ENCODE data around the gene COL26A1. TPM values are rescaled to one million over a fixed set of nuclear protein-coding genes. Genes with fewer than 3 reads are reported as not detected.

The COL26A1 gene
- total RNA-seq, 2 experiments from 2014 or later, result not detected

DNA sequence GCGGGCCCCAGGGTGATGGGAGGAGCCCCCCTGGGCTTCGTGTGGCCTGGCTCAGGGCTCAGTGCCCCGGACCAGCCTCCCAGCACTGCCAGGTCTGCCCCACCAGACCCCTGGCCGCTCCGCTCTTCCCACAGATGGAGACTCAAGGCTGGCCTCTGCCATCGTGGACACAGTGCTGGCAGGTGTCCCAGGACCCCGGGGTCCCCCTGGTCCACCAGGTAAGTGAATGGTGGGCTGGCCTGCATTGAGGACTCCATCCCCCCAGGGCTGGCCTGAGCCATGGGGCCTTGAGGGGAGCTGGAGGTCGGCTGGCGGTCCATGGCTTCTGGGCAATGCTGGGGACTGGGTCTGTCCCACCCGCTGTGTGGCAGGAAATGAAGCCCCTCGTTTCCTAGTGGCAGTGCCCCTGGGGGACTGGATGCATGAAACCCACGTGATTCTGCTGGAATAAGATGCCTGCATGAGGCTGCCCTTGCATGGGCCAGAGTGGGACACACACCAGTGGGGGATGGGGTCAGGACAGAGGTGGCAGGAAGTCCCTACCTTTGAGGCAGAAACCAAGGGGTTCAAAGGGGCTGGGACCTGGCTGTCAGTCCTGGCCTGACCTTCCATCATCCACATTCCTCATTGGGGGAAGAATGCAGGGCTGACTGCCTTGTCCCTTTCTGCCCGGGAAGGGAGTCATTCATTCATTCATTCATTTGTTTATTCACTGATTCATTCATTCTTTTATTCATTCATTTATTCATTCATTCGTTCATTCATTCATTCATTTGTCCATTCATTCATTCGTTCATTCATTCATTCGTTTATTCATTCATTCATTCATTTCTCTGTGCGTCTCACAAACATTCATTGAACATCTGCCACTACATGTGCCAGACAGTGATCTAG, 184.6 kb downstream of the COL26A1 start:
- H3K27me3 Mint-ChIP-seq, result peaks cover 4% of the 10 kb centered on the region
- H3K36me3 Mint-ChIP-seq, result no peaks in the 10 kb centered on the region
- H3K27ac Mint-ChIP-seq, result no peak overlapping the region
- DNase-seq (peak; percentile 12), ATAC-seq (ENCODE audit: low read depth) (no peak)
- H3K9me3 Mint-ChIP-seq, result no peaks in the 10 kb centered on the region
- POLR2A ChIA-PET, result no interaction called here
- no peak overlapping the region for H3K4me3 Mint-ChIP-seq
- H3K4me1 Mint-ChIP-seq, result no peaks in the 10 kb centered on the region

DNA sequence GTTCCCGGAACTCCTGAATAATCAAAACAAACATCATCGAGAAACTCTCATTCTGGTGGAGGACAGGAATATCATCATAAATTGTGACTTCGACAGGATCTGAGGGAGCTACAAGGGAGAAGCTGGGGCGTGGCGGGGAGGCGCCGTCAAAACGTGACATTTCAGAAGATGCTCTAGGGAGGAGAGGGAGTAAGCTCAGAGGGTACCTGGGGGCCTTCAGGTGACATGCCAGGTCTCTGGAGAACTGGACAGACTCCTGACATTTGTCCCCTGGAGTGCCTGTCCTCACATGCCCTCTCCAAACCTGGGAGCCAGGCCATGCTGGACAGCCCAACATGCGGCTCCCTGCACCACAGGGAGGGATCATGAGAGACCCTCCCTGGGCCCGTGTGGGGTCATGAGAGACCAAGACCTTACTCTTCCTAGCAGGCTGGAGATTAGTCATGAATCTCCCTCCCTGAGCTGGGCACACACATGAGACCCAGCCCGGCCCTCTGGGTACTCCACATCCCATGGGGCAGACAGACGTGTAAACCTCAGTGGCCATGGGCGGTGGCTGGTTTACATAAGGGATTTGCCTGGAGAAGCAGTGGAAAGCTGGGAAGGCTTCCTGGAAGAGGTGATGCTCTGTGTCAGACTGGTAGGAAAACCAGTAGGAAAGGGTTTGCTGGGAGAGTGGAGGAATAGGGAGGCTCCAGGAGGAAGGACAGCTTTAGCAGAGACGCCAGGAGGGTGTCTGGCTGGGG, 185.4 kb downstream of the COL26A1 start:
- no peaks in the 10 kb centered on the region for H3K9me3 Mint-ChIP-seq
- H3K4me1 Mint-ChIP-seq, result no peaks in the 10 kb centered on the region
- POLR2A ChIA-PET, result no interaction called here
- no peak overlapping the region for H3K4me3 Mint-ChIP-seq
- DNase-seq (no peak), ATAC-seq (ENCODE audit: low read depth) (no peak)
- no peak overlapping the region for H3K27ac Mint-ChIP-seq
- no peaks in the 10 kb centered on the region for H3K36me3 Mint-ChIP-seq
- peaks cover 4% of the 10 kb centered on the region for H3K27me3 Mint-ChIP-seq

DNA sequence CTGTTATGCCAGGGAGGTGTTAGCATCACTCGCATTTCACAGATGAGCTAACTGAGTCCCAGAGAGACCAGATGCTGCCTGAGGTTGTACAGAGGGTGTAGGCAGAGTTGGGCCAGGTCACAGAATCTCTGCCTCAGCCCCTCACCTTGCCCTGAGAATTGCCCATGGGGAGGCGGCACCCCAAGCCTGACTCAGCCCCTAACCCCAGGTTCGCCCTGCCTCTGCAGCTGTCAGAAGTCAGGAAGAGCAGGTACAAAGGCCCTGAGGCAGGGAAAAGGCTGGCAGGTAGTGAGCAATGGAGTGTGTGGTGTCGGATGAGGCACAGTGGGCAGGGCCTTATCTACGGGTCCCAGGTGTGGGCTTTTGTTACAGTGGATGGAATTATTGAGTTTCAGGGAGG, 187.1 kb downstream of the COL26A1 start:
- Mint-ChIP-seq H3K27ac (no peak overlapping the region), H3K9me3 (no peaks in the 10 kb centered on the region), H3K36me3 (no peaks in the 10 kb centered on the region), H3K4me1 (no peaks in the 10 kb centered on the region), H3K27me3 (peaks cover 4% of the 10 kb centered on the region), H3K4me3 (no peak overlapping the region)
- POLR2A ChIA-PET, result no interaction called here
- DNase-seq (no peak), ATAC-seq (ENCODE audit: low read depth) (no peak)

- H3K4me3 Mint-ChIP-seq, result no peak overlapping the region
- H3K27me3 Mint-ChIP-seq, result peaks cover 4% of the 10 kb centered on the region
- H3K27ac Mint-ChIP-seq, result no peak overlapping the region
- ATAC-seq (ENCODE audit: low read depth) (no peak), DNase-seq (peak; percentile 21)
- POLR2A ChIA-PET, result no interaction called here
- no peaks in the 10 kb centered on the region for H3K4me1 Mint-ChIP-seq
- no peaks in the 10 kb centered on the region for H3K36me3 Mint-ChIP-seq
- no peaks in the 10 kb centered on the region for H3K9me3 Mint-ChIP-seq
These were observed 188.2 kb downstream of the COL26A1 start for GRCh38 chr7:101550641-101551541.

DNA sequence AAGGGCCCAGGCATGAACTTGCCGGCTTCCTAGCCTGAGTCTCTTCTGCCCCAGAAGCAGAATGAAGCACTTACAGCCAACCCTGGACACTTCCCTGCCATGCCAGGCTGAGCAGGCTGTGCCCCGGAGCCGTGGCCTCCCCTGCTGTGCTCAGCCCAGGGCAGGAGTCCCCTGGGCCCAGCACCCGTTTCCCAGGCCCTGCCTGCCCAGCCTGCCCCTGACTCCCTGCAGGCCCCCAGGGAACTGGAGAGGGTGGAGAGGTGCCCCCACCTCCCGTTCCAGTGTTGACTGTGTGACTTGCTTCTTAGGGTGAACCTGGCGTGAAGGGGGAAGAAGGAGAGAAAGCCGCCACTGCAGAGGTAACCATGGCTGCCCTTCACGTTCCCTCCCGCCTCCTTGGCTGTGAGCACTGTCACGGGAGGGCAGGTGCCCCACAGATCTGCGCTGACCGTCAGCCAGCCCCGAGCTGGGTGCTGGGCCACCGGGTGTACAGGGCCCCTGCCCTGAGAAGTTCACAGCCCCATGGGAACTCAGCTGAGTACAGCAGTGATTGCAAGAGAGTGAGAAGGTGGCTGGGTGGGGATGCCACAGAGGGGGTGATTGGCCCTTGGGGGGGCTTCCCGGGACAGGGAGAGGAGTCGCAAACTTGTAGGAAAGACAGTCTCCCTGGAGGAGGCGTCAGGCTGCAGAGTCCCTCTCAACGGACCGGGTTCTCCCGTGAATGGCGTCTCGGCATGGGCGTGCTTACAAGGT, 190.5 kb downstream of the COL26A1 start:
- H3K4me3 Mint-ChIP-seq, result no peak overlapping the region
- DNase-seq (no peak), ATAC-seq (ENCODE audit: low read depth) (no peak)
- H3K36me3 Mint-ChIP-seq, result no peaks in the 10 kb centered on the region
- H3K27ac Mint-ChIP-seq, result no peak overlapping the region
- no peaks in the 10 kb centered on the region for H3K4me1 Mint-ChIP-seq
- peaks cover 4% of the 10 kb centered on the region for H3K27me3 Mint-ChIP-seq
- POLR2A ChIA-PET, result no interaction called here
- H3K9me3 Mint-ChIP-seq, result no peaks in the 10 kb centered on the region

GRCh38 chr7:101553771-101554445, 191.2 kb downstream of the COL26A1 start:
- H3K27ac Mint-ChIP-seq, result no peak overlapping the region
- no peak for ATAC-seq (ENCODE audit: low read depth)
- no peaks in the 10 kb centered on the region for H3K36me3 Mint-ChIP-seq

DNA sequence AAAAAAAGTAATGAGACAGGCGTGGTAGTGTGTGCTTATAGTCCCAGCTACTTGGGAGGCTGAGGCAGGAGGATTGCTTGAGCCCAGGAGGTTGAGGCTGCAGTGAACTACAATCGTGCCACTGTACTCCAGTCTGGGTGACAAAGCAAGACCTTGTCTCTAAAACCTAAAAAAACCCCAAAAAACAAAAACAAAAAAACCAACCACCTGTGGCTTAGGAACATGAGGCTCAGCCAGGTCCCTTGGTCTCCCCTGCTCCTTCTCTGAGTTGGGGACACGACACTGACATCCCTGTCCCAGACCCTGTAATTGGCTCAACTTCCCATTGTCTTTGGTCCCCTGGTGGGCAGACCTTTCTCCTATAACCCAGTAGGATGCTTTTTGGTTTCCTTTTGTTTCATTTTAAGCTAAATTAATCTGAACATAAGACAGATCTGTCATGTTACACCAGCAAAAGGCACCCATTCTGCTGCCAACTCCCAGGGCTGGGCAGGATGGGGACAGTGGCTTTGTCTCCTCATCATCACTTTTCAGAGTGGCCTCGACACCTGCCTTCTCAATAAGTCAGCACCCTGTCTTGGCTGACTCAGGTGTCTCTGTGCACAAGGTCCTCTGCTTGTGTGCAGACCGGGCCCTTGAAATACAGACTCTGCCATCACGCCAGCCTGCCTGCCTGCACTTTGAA, 192.1 kb downstream of the COL26A1 start:
- no peaks in the 10 kb centered on the region for H3K4me1 Mint-ChIP-seq
- DNase-seq, result no peak
- H3K9me3 Mint-ChIP-seq, result no peaks in the 10 kb centered on the region
- POLR2A ChIA-PET, result no interaction called here
- no peak overlapping the region for H3K27ac Mint-ChIP-seq
- ATAC-seq (ENCODE audit: low read depth), result no peak
- H3K36me3 Mint-ChIP-seq, result no peaks in the 10 kb centered on the region
- H3K27me3 Mint-ChIP-seq, result peaks cover under 1% of the 10 kb centered on the region
- no peak overlapping the region for H3K4me3 Mint-ChIP-seq

More at GRCh38 chr7:101553771-101554445, 191.2 kb downstream of the COL26A1 start:
- peaks cover 4% of the 10 kb centered on the region for H3K27me3 Mint-ChIP-seq
- DNase-seq, result no peak
- POLR2A ChIA-PET, result no interaction called here
- H3K9me3 Mint-ChIP-seq, result no peaks in the 10 kb centered on the region
- no peak overlapping the region for H3K4me3 Mint-ChIP-seq
- H3K4me1 Mint-ChIP-seq, result no peaks in the 10 kb centered on the region

DNA sequence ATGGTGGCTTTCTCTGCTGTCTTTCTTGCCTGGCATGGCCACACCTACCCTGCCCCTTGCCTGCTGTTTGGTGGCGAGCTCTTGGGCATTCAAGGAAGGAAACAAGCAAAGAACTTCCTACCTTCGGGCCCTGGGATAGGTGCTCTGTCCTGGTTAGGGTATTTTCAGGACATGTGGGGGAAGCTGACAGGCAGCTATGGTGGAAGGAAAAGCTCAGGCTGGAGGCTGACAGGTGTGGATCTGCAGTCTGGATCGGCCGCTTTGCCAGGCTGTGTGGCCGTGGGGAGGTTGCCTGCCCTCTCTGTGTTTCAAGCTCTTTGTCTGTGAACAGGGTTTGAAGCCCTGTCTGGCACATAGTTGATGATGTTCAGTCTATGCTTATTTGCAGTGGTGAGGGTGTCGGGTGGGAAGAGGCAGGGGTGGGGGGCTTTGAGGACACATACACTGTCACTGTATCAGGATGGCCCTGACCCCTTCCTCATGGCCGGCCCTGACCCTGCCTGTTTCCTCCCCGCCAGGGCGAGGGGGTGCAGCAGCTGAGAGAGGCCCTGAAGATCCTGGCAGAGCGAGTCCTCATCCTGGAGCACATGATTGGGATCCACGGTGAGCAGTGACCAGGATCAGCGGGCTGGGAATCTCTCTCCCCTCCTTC, 192.7 kb downstream of the COL26A1 start:
- Mint-ChIP-seq H3K4me3 (no peak overlapping the region), H3K27me3 (no peaks in the 10 kb centered on the region), H3K36me3 (no peaks in the 10 kb centered on the region), H3K4me1 (no peaks in the 10 kb centered on the region), H3K9me3 (no peaks in the 10 kb centered on the region), H3K27ac (no peak overlapping the region)
- ATAC-seq (ENCODE audit: low read depth) (no peak), DNase-seq (no peak)
- POLR2A ChIA-PET, result no interaction called here

DNA sequence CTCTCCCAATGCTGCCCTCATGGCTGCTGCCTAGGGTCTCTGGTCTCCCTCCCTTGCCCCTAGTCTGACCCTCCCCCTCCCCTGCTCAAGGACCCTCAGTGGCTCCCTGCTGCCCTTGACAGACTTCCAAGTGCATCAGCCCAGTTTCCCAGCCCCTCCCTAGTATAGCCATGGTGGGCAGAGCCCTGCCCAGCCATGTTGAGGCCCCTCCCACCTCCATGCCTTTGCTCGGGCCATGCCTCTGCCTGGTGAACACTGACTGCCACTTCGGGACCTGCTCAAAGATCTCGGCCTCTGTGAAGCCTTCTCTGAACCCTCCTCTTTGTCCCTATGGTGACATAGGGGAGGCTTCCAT, 193.2 kb downstream of the COL26A1 start:
- POLR2A ChIA-PET, result no interaction called here
- H3K4me1 Mint-ChIP-seq, result no peaks in the 10 kb centered on the region
- DNase-seq, result no peak
- H3K36me3 Mint-ChIP-seq, result no peaks in the 10 kb centered on the region
- H3K27ac Mint-ChIP-seq, result no peak overlapping the region
- no peak for ATAC-seq (ENCODE audit: low read depth)
- H3K9me3 Mint-ChIP-seq, result no peaks in the 10 kb centered on the region
- no peak overlapping the region for H3K4me3 Mint-ChIP-seq
- H3K27me3 Mint-ChIP-seq, result peaks cover 2% of the 10 kb centered on the region

GRCh38 chr7:101556453-101556968, 193.8 kb downstream of the COL26A1 start:
- peaks cover 2% of the 10 kb centered on the region for H3K27me3 Mint-ChIP-seq
- H3K27ac Mint-ChIP-seq, result no peak overlapping the region
- H3K9me3 Mint-ChIP-seq, result no peaks in the 10 kb centered on the region
- ATAC-seq (ENCODE audit: low read depth) (no peak), DNase-seq (no peak)
- no peak overlapping the region for H3K4me3 Mint-ChIP-seq
- no peaks in the 10 kb centered on the region for H3K36me3 Mint-ChIP-seq
- no peaks in the 10 kb centered on the region for H3K4me1 Mint-ChIP-seq
- POLR2A ChIA-PET, result no interaction called here

DNA sequence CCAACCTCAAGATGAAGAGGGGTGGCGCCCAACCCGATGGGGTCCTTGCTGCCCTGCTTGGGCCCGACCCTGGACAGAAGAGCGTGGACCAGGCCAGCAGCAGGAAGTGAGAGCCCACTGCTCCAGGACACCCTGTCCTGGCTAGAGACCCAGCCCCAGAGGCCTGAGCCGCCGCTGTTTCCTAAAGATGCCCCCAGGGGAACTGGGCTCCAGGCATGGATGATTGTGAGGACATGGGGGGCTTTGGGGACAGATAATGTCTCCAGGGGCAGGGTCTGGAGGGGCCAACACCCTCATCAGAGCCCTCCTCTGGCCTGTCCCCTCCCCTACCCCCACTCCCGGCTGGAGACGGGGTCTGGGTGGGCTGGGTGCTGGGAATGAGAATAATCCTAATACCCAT, 194.7 kb downstream of the COL26A1 start:
- Mint-ChIP-seq H3K4me3 (no peak overlapping the region), H3K36me3 (no peaks in the 10 kb centered on the region), H3K27ac (no peak overlapping the region), H3K4me1 (no peaks in the 10 kb centered on the region), H3K27me3 (peaks cover 2% of the 10 kb centered on the region), H3K9me3 (no peaks in the 10 kb centered on the region)
- POLR2A ChIA-PET, result no interaction called here
- DNase-seq (no peak), ATAC-seq (ENCODE audit: low read depth) (no peak)

All from activated naive CD8-positive, alpha-beta T cell treated with anti-CD3 and anti-CD28 coated beads, Interleukin-2, amount 10 ng/mL, durations not matched to agents 7 days and 5 days (primary cell).